Measurements from ENCODE around the gene SLIT2.

DNA sequence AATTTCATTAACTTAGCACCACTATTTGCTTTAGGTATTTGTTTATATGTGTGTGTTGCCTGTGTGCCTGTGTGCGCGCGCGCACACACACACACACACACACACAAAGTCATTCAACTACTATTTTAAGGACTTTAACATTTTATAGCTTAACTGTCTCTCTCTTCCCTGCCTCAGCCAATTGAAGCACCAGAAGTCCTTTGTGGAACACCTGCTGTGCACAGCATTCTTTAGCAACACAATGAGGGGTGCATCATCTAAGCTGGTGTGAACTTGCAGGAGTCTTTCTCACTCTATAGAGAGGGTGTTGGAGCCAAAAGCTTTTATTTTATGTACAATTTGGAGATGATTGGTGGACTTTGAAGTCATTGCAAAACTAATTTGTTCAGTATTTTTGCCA is 31.3 kb downstream of the SLIT2 start:
- TF ChIP-seq, protein P1, sequence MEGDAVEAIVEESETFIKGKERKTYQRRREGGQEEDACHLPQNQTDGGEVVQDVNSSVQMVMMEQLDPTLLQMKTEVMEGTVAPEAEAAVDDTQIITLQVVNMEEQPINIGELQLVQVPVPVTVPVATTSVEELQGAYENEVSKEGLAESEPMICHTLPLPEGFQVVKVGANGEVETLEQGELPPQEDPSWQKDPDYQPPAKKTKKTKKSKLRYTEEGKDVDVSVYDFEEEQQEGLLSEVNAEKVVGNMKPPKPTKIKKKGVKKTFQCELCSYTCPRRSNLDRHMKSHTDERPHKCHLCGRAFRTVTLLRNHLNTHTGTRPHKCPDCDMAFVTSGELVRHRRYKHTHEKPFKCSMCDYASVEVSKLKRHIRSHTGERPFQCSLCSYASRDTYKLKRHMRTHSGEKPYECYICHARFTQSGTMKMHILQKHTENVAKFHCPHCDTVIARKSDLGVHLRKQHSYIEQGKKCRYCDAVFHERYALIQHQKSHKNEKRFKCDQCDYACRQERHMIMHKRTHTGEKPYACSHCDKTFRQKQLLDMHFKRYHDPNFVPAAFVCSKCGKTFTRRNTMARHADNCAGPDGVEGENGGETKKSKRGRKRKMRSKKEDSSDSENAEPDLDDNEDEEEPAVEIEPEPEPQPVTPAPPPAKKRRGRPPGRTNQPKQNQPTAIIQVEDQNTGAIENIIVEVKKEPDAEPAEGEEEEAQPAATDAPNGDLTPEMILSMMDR (IDR thresholded peaks at IDR 0.05) = no peak
- no peak for TF ChIP-seq POLR2A (IDR thresholded peaks at IDR 0.05)
